GM21529 (cell line): Measurements from ENCODE around the gene GRN.
"Not testable (repeated sequence)": the region's sequence is repeated elsewhere in the genome, so short reads cannot be mapped to it uniquely, and the experiment has no call there.

Experiments
- ATAC-seq: cut with Tn5 transposase; IDR thresholded peaks from one replicate; pipeline ENCODE4 v1.9.1; 2021; ENCODE audit not compliant: unreplicated experiment

The GRN gene

GRCh38 chr17:44359458-44360143, 14.5 kb downstream of the GRN start:
- ATAC-seq = no peak

GRCh38 chr17:44360144-44360533, 15.0 kb downstream of the GRN start:
- no peak for ATAC-seq

- ATAC-seq = no peak
These were observed 15.7 kb downstream of the GRN start for GRCh38 chr17:44360826-44361225.

- no peak for ATAC-seq
These were observed 16.5 kb downstream of the GRN start for GRCh38 chr17:44361292-44362260.

GRCh38 chr17:44362459-44362948, 17.4 kb downstream of the GRN start:
- ATAC-seq = no peak

GRCh38 chr17:44362949-44363612, 18.0 kb downstream of the GRN start:
- no peak for ATAC-seq

- no peak for ATAC-seq
These were observed 18.6 kb downstream of the GRN start, which contains the start of gene FAM171A2 for GRCh38 chr17:44363613-44364159. FAM171A2 (minus strand) TSS chr17:44363853; CDS start chr17:44363714, 139 bp downstream.

GRCh38 chr17:44365051-44365450, 19.9 kb downstream of the GRN start:
- ATAC-seq = not testable (repeated sequence)

- ATAC-seq = no peak
These were observed 22.3 kb downstream of the GRN start for GRCh38 chr17:44367231-44367979.

GRCh38 chr17:44368391-44369243, 23.5 kb downstream of the GRN start:
- ATAC-seq = not testable (repeated sequence)

- ATAC-seq = not testable (repeated sequence)
These were observed 24.4 kb downstream of the GRN start for GRCh38 chr17:44369414-44370023.

- no peak for ATAC-seq
These were observed 26.9 kb downstream of the GRN start for GRCh38 chr17:44372036-44372435.

- ATAC-seq = no peak
These were observed 29.4 kb downstream of the GRN start for GRCh38 chr17:44374306-44375195.

- ATAC-seq = no peak
These were observed 30.3 kb downstream of the GRN start for GRCh38 chr17:44375196-44376017.

GRCh38 chr17:44376124-44376523, 31.0 kb downstream of the GRN start:
- ATAC-seq = no peak

- no peak for ATAC-seq
These were observed 31.7 kb downstream of the GRN start for GRCh38 chr17:44376779-44377178.

GRCh38 chr17:44378171-44378705, 33.1 kb downstream of the GRN start:
- no peak for ATAC-seq
